Kidney (tissue), 14 donors: Measurements from ENCODE around the gene RAB41. TPM values are rescaled to one million over a fixed set of nuclear protein-coding genes. Genes with fewer than 3 reads are reported as not detected.
"Not testable (repeated sequence)": the region's sequence is repeated elsewhere in the genome, so short reads cannot be mapped to it uniquely, and the experiment has no call there.

Source experiments
- DNase-seq, 5 donors: peaks; one replicate each; pipeline ENCODE4 v3.0.0-alpha.2; 2013 to 2020
- FAIRE-seq: peaks from 2 replicates; lab custom pipeline; 2012; peaks lifted over from hg19 to GRCh38; lab: Jason Lieb, UNC
- H3K27ac ChIP-seq, 2 donors: one replicate each; pipeline ENCODE4 v1.7.0; 2013; ENCODE audit warnings: low read depth in 2 of 2, low read length in 2 of 2, inconsistent platforms in 1 of 2
- H3K27me3 ChIP-seq: one replicate; pipeline ENCODE4 v1.7.1; 2013; ENCODE audit warnings: low read length, inconsistent platforms; ENCODE audit not compliant: control insufficient read depth, insufficient read depth
- H3K36me3 ChIP-seq, 3 donors: one replicate each; pipeline versions ENCODE4 v1.7.0 to v1.7.1; 2013; ENCODE audit warnings: low read length in 3 of 3, control low read depth in 1 of 3, inconsistent platforms in 1 of 3; ENCODE audit not compliant: insufficient read depth in 3 of 3, control insufficient read depth in 2 of 3
- H3K4me1 ChIP-seq, 3 donors: one replicate each; pipeline versions ENCODE4 v1.7.0 to v1.7.1; 2013; ENCODE audit warnings: low read length in 3 of 3, inconsistent platforms in 1 of 3, low read depth in 1 of 3; ENCODE audit not compliant: control insufficient read depth in 2 of 3, insufficient read depth in 2 of 3
- H3K4me3 ChIP-seq, 3 donors: one replicate each; pipeline versions ENCODE4 v1.7.0 to v1.8.1; 2013; ENCODE audit warnings: low read length in 3 of 3, control low read depth in 1 of 3, inconsistent platforms in 1 of 3
- H3K9ac ChIP-seq, 3 donors: one replicate each; pipeline versions ENCODE4 v1.7.0 to v1.7.1; 2013; ENCODE audit warnings: low read length in 3 of 3, control low read depth in 1 of 3, inconsistent platforms in 1 of 3
- H3K9me3 ChIP-seq, 3 donors: one replicate each; pipeline versions ENCODE4 v1.7.0 to v1.7.1; 2013; ENCODE audit warnings: low read length in 3 of 3, control low read depth in 1 of 3, inconsistent platforms in 1 of 3; ENCODE audit not compliant: control insufficient read depth in 2 of 3, insufficient read depth in 1 of 3
- CTCF ChIP-seq: IDR thresholded peaks from 3 replicates; pipeline ENCODE4 v1.5.1; 2012; ENCODE audit warnings: mild to moderate bottlenecking, moderate library complexity, borderline replicate concordance; ENCODE audit not compliant: insufficient read depth; ENCODE audit errors: extremely low read depth
- intact Hi-C: fragments of 100-400 bp; cut with DNase I; formaldehyde crosslinking; loops from one replicate; pipeline ENCODE4 v1.11.1; 2022
- polyA plus RNA-seq: library from polyadenylated mRNA; stranded (reverse); fragments of 350-450 nt; fragmentation: Illumina TruSeq; extraction: RNeasy Lipid Tissue Mini Kit (QIAGEN cat#74804); gene quantifications from one replicate; pipeline ENCODE4 v1.2.3, GENCODE V29; 2014; ENCODE audit warnings: low read depth, low replicate concordance; ENCODE audit not compliant: insufficient read depth
- total RNA-seq: library from RNA; stranded (reverse); fragmentation: NEBNext Ultra II Directional; extraction: Animal tissue kit (Norgen Biotek cat#: 25700); gene quantifications from one replicate; pipeline ENCODE4 v1.2.1, GENCODE V29; 2021
- donor health status: control.
- donor health status: control.
- donor health status: control.
- donor health status: control.
- donor health status: control.
- donor health status: DM: yes; HTN: yes; CAD: no.
- donor health status: Normal renal cell carcinoma (clear cell type).

RAB41 gene
- total and polyA plus RNA-seq, 2 donors from 2014 or later, result not detected

- DNase-seq (peak in 4 of 5 donors; percentile 27 to 55 (median 36)), FAIRE-seq (no peak)
- H3K36me3 ChIP-seq, result no peaks in the 10 kb centered on the region
- H3K4me3 ChIP-seq, result no peak overlapping the region
- no peaks in the 10 kb centered on the region for H3K4me1 ChIP-seq
- intact Hi-C loops, result no loop called here
- TF ChIP-seq CTCF, result peak; percentile 32
- H3K27ac ChIP-seq, result no peak overlapping the region
- no peaks in the 10 kb centered on the region for H3K27me3 ChIP-seq
- no peak overlapping the region for H3K9ac ChIP-seq
- no peaks in the 10 kb centered on the region for H3K9me3 ChIP-seq
Measured at GRCh38 chrX:70262952-70263567, 18.9 kb upstream of the RAB41 start.

DNA sequence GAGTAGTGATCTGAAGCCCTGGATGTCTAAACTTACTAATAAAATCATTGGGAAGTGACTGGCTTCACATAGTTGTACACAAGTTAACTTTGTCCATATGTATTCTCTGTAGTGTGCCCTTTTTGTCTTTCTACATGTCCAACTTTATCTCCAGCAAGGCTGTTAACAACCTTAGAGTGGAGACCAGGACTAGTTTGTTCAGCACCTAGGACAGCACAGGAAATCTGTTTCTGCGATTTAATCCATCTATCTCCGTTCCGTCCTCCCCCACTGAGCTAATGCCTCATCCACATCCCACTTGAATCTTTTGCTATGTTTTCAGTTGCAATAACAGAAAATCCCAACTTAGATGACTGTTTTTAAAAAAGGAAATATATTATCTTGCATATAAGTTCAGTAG is 17.2 kb upstream of the RAB41 start:
- no peaks in the 10 kb centered on the region for H3K27me3 ChIP-seq
- H3K9ac ChIP-seq, result no peak overlapping the region
- intact Hi-C loops, result no loop called here
- H3K27ac ChIP-seq, result no peak overlapping the region
- no peak for FAIRE-seq
- H3K9me3 ChIP-seq, result no peaks in the 10 kb centered on the region
- no peak for TF ChIP-seq CTCF
- no peaks in the 10 kb centered on the region for H3K36me3 ChIP-seq
- peak in 2 of 5 donors; percentile 1 for DNase-seq
- no peak overlapping the region for H3K4me3 ChIP-seq
- H3K4me1 ChIP-seq, result no peaks in the 10 kb centered on the region

- no peak within 1 kb of the TSS for H3K4me3 ChIP-seq
- no peak within 1 kb of the TSS for H3K9ac ChIP-seq
- H3K36me3 ChIP-seq, result no peaks in the 10 kb centered on the region
- H3K9me3 ChIP-seq, result no peaks in the 10 kb centered on the region
- TF ChIP-seq CTCF, result no peak
- DNase-seq, result no peak
- no peaks in the 10 kb centered on the region for H3K27me3 ChIP-seq
- no peaks in the 10 kb centered on the region for H3K4me1 ChIP-seq
- no peak for FAIRE-seq
- H3K27ac ChIP-seq, result no peak within 1 kb of the TSS
- intact Hi-C loops, result no loop called here
Measured at GRCh38 chrX:70268034-70268433, 13.9 kb upstream of the RAB41 start, which contains the start of gene ARR3. TSS of gene ARR3 (plus strand) at chrX:70268334. CDS start at chrX:70269386, 1,052 bp downstream.

- FAIRE-seq, DNase-seq, H3K27ac ChIP-seq, H3K9ac ChIP-seq, H3K4me1 ChIP-seq, H3K36me3 ChIP-seq, intact Hi-C loops, H3K4me3 ChIP-seq, H3K27me3 ChIP-seq, H3K9me3 ChIP-seq: not testable (repeated sequence)
Measured at GRCh38 chrX:70274029-70274428, 7.9 kb upstream of the RAB41 start.
